ENCODE measurements around the gene FAM83C.

FAM83C gene

DNA sequence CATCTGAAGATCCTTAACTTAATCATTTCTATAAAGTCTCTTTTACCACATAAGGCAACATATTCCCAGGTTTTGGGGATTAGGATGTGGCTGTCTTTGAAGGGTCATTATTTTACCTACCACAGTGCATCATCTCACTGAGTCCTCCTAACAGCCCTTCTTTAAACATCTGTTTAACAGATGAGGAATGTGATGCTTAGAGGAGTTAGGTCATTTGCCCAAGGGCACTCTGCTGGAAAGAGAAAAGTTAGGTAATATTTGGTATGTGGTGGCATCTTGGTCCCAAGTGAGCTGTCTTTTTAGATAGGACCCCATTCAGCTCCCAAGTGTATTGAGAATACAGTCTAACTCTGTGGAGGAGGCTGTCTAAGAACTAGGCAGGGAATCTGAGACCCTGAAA is 54.7 kb downstream of the FAM83C start:
- no peak for DNase-seq (ENCODE audit: low read depth in 4 of 4, low spot score in 1 of 4)

DNA sequence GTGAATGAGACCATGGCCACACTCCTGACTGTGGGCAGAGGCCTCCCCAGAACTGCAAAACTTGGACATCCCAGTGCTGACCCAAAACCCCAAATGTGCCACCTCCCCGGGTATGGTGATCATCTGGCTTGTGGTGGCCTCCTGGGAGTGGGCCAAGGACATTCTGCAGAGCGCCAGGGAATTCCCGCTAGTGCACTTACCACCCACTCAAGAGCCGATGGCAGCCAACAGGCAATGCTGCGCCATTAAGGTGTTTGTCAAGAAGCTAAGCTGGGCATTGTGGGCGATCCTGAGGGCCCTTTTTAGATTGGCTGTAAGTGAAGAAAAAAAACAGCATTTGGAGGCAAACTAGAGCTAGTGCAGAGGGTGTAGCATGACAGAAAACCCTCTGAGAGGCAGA is 56.3 kb downstream of the FAM83C start:
- no peak for DNase-seq (ENCODE audit: low read depth in 4 of 4, low spot score in 1 of 4)
